NCI-H2107 treated with DMSO at 0.1 percent for 48 hours (cell line): ENCODE measurements around the gene TMEFF1.
"Not testable (repeated sequence)": the region's sequence is repeated elsewhere in the genome, so short reads cannot be mapped to it uniquely, and the experiment has no call there.

Source experiments
- DNase-seq: peaks from one replicate; lab custom pipeline; 2025; ENCODE audit not compliant: unreplicated experiment; lab: John Stamatoyannopoulos, UW

Gene TMEFF1

GRCh38 chr9:100472788-100473275 lies at the start of gene TMEFF1:
TSS of gene TMEFF1 (plus strand) at chr9:100473149. CDS start at chr9:100473545, 396 bp downstream.
- DNase-seq, result peak; percentile 22

- no peak for DNase-seq
Observed at GRCh38 chr9:100425758-100426157, 47.2 kb upstream of the TMEFF1 start.

- no peak for DNase-seq
Observed at GRCh38 chr9:100426189-100426529, 46.8 kb upstream of the TMEFF1 start.

- DNase-seq, result peak; percentile 15
Observed at GRCh38 chr9:100426530-100427365, 46.2 kb upstream of the TMEFF1 start, which contains the start of gene MSANTD3. TSS of gene MSANTD3 (plus strand) at chr9:100427143. CDS start at chr9:100441939, 14,796 bp downstream.

GRCh38 chr9:100427366-100428263 lies 45.3 kb upstream of the TMEFF1 start:
- no peak for DNase-seq

- DNase-seq, result no peak
Observed at GRCh38 chr9:100428871-100429654, 43.9 kb upstream of the TMEFF1 start.

GRCh38 chr9:100430286-100430940 lies 42.5 kb upstream of the TMEFF1 start:
- DNase-seq, result no peak

GRCh38 chr9:100431886-100432285 lies 41.1 kb upstream of the TMEFF1 start:
- no peak for DNase-seq

- DNase-seq, result no peak
Observed at GRCh38 chr9:100432736-100433135, 40.2 kb upstream of the TMEFF1 start.

- no peak for DNase-seq
Observed at GRCh38 chr9:100436571-100436970, 36.4 kb upstream of the TMEFF1 start.

GRCh38 chr9:100437860-100438805 lies 34.8 kb upstream of the TMEFF1 start:
- DNase-seq, result peak; percentile 25

- no peak for DNase-seq
Observed at GRCh38 chr9:100440071-100440470, 32.9 kb upstream of the TMEFF1 start.

- not testable (repeated sequence) for DNase-seq
Observed at GRCh38 chr9:100440487-100440886, 32.5 kb upstream of the TMEFF1 start.

GRCh38 chr9:100441911-100442361 lies 31.0 kb upstream of the TMEFF1 start:
- no peak for DNase-seq

GRCh38 chr9:100443781-100444768 lies 28.9 kb upstream of the TMEFF1 start:
- DNase-seq, result no peak

- DNase-seq, result no peak
Observed at GRCh38 chr9:100445161-100445902, 27.6 kb upstream of the TMEFF1 start.

- DNase-seq, result no peak
Observed at GRCh38 chr9:100445903-100446549, 26.9 kb upstream of the TMEFF1 start.
